GM19395 (cell line): ENCODE data around the gene PAIP2.
A peak's percentile ranks its signal among the peaks of the same experiment; 100 is the strongest.
"Not testable (repeated sequence)": the region's sequence is repeated elsewhere in the genome, so short reads cannot be mapped to it uniquely, and the experiment has no call there.

Experiments
- ATAC-seq: cut with Tn5 transposase; IDR thresholded peaks from one replicate; pipeline ENCODE4 v1.9.1; 2021; ENCODE audit warnings: mild to moderate bottlenecking, moderate library complexity; ENCODE audit not compliant: unreplicated experiment

PAIP2 gene

GRCh38 chr5:139341689-139342422, at the start of gene PAIP2:
PAIP2 (plus strand) TSS chr5:139341854; CDS start chr5:139363785, 21,931 bp downstream.
- peak; percentile 92 for ATAC-seq

GRCh38 chr5:139293202-139293506, 48.5 kb upstream of the PAIP2 start:
- peak; percentile 19 for ATAC-seq

GRCh38 chr5:139293507-139294373, 47.9 kb upstream of the PAIP2 start, which contains the start of gene MATR3:
MATR3 (plus strand) TSS chr5:139293740; CDS start chr5:139307416, 13,676 bp downstream.
- ATAC-seq = peak; percentile 79

- ATAC-seq = peak; percentile 33
Measured at GRCh38 chr5:139294374-139295165, 47.1 kb upstream of the PAIP2 start.

- no peak for ATAC-seq
Measured at GRCh38 chr5:139295346-139296057, 46.2 kb upstream of the PAIP2 start.

- no peak for ATAC-seq
Measured at GRCh38 chr5:139296198-139296597, 45.5 kb upstream of the PAIP2 start.

- ATAC-seq = no peak
Measured at GRCh38 chr5:139296862-139297326, 44.8 kb upstream of the PAIP2 start.

GRCh38 chr5:139297439-139298133, 44.1 kb upstream of the PAIP2 start:
- no peak for ATAC-seq

- no peak for ATAC-seq
Measured at GRCh38 chr5:139298242-139298641, 43.4 kb upstream of the PAIP2 start.

- ATAC-seq = no peak
Measured at GRCh38 chr5:139299486-139299885, 42.2 kb upstream of the PAIP2 start.

GRCh38 chr5:139301808-139302499, 39.7 kb upstream of the PAIP2 start:
- no peak for ATAC-seq

GRCh38 chr5:139304391-139305324, 37.0 kb upstream of the PAIP2 start:
- ATAC-seq = no peak

GRCh38 chr5:139306197-139306596, 35.5 kb upstream of the PAIP2 start:
- ATAC-seq = no peak

GRCh38 chr5:139306628-139307379, 34.9 kb upstream of the PAIP2 start:
- ATAC-seq = no peak

- ATAC-seq = no peak
Measured at GRCh38 chr5:139308797-139309196, 32.9 kb upstream of the PAIP2 start.

- ATAC-seq = not testable (repeated sequence)
Measured at GRCh38 chr5:139310715-139311186, 30.9 kb upstream of the PAIP2 start.

GRCh38 chr5:139312075-139312474, 29.6 kb upstream of the PAIP2 start:
- ATAC-seq = no peak
